Endothelial cell of umbilical vein (primary cell): Measurements from ENCODE around the gene SHISA2. TPM values are rescaled to one million over a fixed set of nuclear protein-coding genes. Genes with fewer than 3 reads are reported as not detected.

Source experiments
- Bru-seq: library from RNA; stranded (reverse); fragments of 400-500 nt; gene quantifications from one replicate; lab custom pipeline; 2021; lab: Mats Ljungman, UMichigan
- BruChase-seq, 2 experiments: library from RNA; stranded (reverse); fragments of 400-500 nt; gene quantifications; one replicate each; lab custom pipeline; 2021; lab: Mats Ljungman, UMichigan
- BruUV-seq: library from RNA; stranded (reverse); fragments of 400-500 nt; replicated peaks from 2 replicates; lab custom pipeline; 2021; lab: Mats Ljungman, UMichigan
- CTCF ChIA-PET: fragments of 300-600, 350-600 bp; sonication (Branson Sonifier 250); formaldehyde crosslinking; loops from one replicate; lab custom pipeline; 2021; ENCODE audit warnings: antibody characterized with exemption, inconsistent platforms; lab: Charles Lee
- POLR2A ChIA-PET: fragments of 300-600, 350-600 bp; sonication (Branson Sonifier 250); formaldehyde crosslinking; loops from one replicate; lab custom pipeline; 2021; ENCODE audit warnings: antibody characterized with exemption, inconsistent platforms; lab: Charles Lee
- DNase-seq: peaks from one replicate; pipeline ENCODE4 v3.0.0-alpha.2; 2011; ENCODE audit warnings: low read depth, low spot score
- FAIRE-seq: peaks from 2 replicates; lab custom pipeline; 2011; peaks lifted over from hg19 to GRCh38; lab: Jason Lieb, UNC
- H2AFZ ChIP-seq: 2 replicates; pipeline ENCODE4 v1.6.0; 2012; ENCODE audit warnings: low read depth, low read length, control low read depth, inconsistent platforms
- H3K27ac ChIP-seq: 2 replicates; pipeline ENCODE4 v1.5.1; 2011; ENCODE audit warnings: low read depth, mild to moderate bottlenecking, control low read depth, low read length, moderate library complexity; ENCODE audit not compliant: insufficient read depth
- H3K27me3 ChIP-seq, 2 experiments: 2 replicates each; pipeline versions ENCODE4 v1.6.0 to v1.6.1; 2011; ENCODE audit warnings: low read length in 2 of 2, mixed read lengths in 1 of 2; ENCODE audit not compliant: control insufficient read depth in 2 of 2, insufficient read depth in 2 of 2
- H3K36me3 ChIP-seq, 2 experiments: 2 replicates in 1 of 2; 3 replicates in 1 of 2; pipeline ENCODE4 v1.5.1; 2011; ENCODE audit warnings: low read length in 2 of 2, mild to moderate bottlenecking in 1 of 2, moderate library complexity in 1 of 2; ENCODE audit not compliant: control insufficient read depth in 2 of 2, insufficient read depth in 2 of 2; ENCODE audit errors: extremely low read depth in 1 of 2
- H3K4me1 ChIP-seq: 3 replicates; pipeline ENCODE4 v1.5.1; 2011; ENCODE audit warnings: mild to moderate bottlenecking, low read length; ENCODE audit not compliant: control insufficient read depth, insufficient read depth; ENCODE audit errors: extremely low read depth
- H3K4me2 ChIP-seq: 2 replicates; pipeline ENCODE4 v1.6.1; 2011; ENCODE audit warnings: low read length, control low read depth, mixed read lengths; ENCODE audit not compliant: insufficient read depth
- H3K4me3 ChIP-seq, 3 experiments: fragments of 200-600 bp in 1 of 3; sonication (generic), shearing (Covaris generic) in 1 of 3; replicated peaks in 1 of 3; 2 replicates each; pipeline ENCODE4 v1.5.1; 2011 to 2016; ENCODE audit warnings: control low read depth in 3 of 3, low read length in 3 of 3, mild to moderate bottlenecking in 2 of 3, inconsistent platforms in 1 of 3, low read depth in 1 of 3, moderate library complexity in 1 of 3; ENCODE audit not compliant: insufficient read depth in 1 of 3
- H3K79me2 ChIP-seq: 2 replicates; pipeline ENCODE4 v1.6.0; 2012; ENCODE audit warnings: low read length, inconsistent platforms; ENCODE audit not compliant: control insufficient read depth, insufficient read depth
- H3K9ac ChIP-seq: replicated peaks from 2 replicates; pipeline ENCODE3; 2011; ENCODE audit warnings: low read length, control low read depth; ENCODE audit not compliant: insufficient read depth; ENCODE audit errors: extremely low read depth
- H3K9me1 ChIP-seq: replicated peaks from 3 replicates; pipeline ENCODE4 v1.6.0; 2011; ENCODE audit warnings: mild to moderate bottlenecking, low read length; ENCODE audit not compliant: control insufficient read depth, insufficient read depth; ENCODE audit errors: extremely low read depth
- H3K9me3 ChIP-seq: replicated peaks from 2 replicates; pipeline ENCODE4 v1.5.1; 2012; ENCODE audit warnings: low read length, inconsistent platforms; ENCODE audit not compliant: control insufficient read depth, insufficient read depth
- H4K20me1 ChIP-seq: replicated peaks from 2 replicates; pipeline ENCODE3; 2011; ENCODE audit warnings: mild to moderate bottlenecking, low read length; ENCODE audit not compliant: control insufficient read depth, insufficient read depth; ENCODE audit errors: extremely low read depth
- GATA2 ChIP-seq: IDR thresholded peaks from 2 replicates; pipeline ENCODE4 v1.7.0; 2011; ENCODE audit warnings: low read depth, mild to moderate bottlenecking, moderate library complexity, mixed read lengths, low read length; ENCODE audit not compliant: insufficient read length, insufficient read depth
- POLR2A ChIP-seq: IDR thresholded peaks from 2 replicates; pipeline ENCODE4 v1.6.1; 2012; ENCODE audit warnings: low read depth, mild to moderate bottlenecking, control low read depth, low read length
- POLR2AphosphoS5 ChIP-seq: IDR thresholded peaks from 2 replicates; pipeline ENCODE4 v1.6.1; 2012; ENCODE audit warnings: low read depth, mild to moderate bottlenecking, control low read depth, low read length, moderate library complexity; ENCODE audit not compliant: insufficient read depth
- dilution Hi-C: fragments of 300-500 bp; cut with MboI; formaldehyde crosslinking; loops from one replicate; pipeline ENCODE4 v1.15.0; 2019; ENCODE audit warnings: low sequenced_read_pairs; ENCODE audit not compliant: extremely low pct_ligation_motif_present
- intact Hi-C: fragments of 100-400 bp; cut with micrococcal nuclease; formaldehyde crosslinking; loops from one replicate; pipeline ENCODE4 v1.10.0; 2022
- long read RNA-seq: library from polyadenylated mRNA; stranded (forward); transcript quantifications from one replicate; pipeline ENCODE4 v2.0.0, GENCODE V29; 2021
- polyA minus RNA-seq, 3 experiments: library from RNA; depleted of rRNA, polyadenylated mRNA; stranded (reverse); fragments of >200 nt; gene quantifications; 1 replicate in 1 of 3; 2 replicates in 2 of 3; pipeline ENCODE4 v1.2.3, GENCODE V29; 2011
- polyA plus RNA-seq, 4 experiments: library from polyadenylated mRNA; depleted of rRNA in 3 of 4; stranded (reverse) in 3 of 4; unstranded in 1 of 4; fragments of >200 nt; gene quantifications; 2 replicates each; pipeline versions ENCODE4 v1.2.1 to v1.2.3, GENCODE V29; 2011 to 2012; ENCODE audit warnings: missing spikeins in 1 of 4
- total RNA-seq: library from RNA; stranded (reverse); gene quantifications from 2 replicates; pipeline ENCODE4 v1.2.3, GENCODE V29; 2021
- TF ChIP-seq, protein P1 (sequence below), 2 donors: IDR thresholded peaks; 1 replicate in 1 of 2; 2 replicates in 1 of 2; pipeline ENCODE4 v1.5.1; 2011; ENCODE audit warnings: low read length in 2 of 2, mild to moderate bottlenecking in 2 of 2, moderate library complexity in 2 of 2, control low read depth in 1 of 2, inconsistent platforms in 1 of 2, low read depth in 1 of 2; ENCODE audit not compliant: insufficient read depth in 1 of 2; ENCODE audit errors: extremely low read depth in 1 of 2

Gene SHISA2
- total RNA-seq (2.5 and 4.7 TPM in 2 replicates), polyA plus RNA-seq (1.5 TPM in 2 replicates), polyA minus RNA-seq (2.8 and 5.6 TPM in 2 replicates), Bru-seq, nascent RNA (percentile 45 among the genes with signal in this experiment), BruChase-seq, experiment 1, labeled RNA remaining after a 6-hour chase (percentile 74 among the genes with signal in this experiment), BruChase-seq, experiment 2, labeled RNA remaining after a 2-hour chase (percentile 75 among the genes with signal in this experiment)
- 0.82 and 1.2 TPM in 2 replicates for polyA plus RNA-seq (2011; cell fraction: cytosol; rRNA removed)
- 0.64 and 1.0 TPM in 2 replicates for polyA plus RNA-seq (2011; cell fraction: nucleus; rRNA removed)
- 0.60 and 2.4 TPM in 2 replicates for polyA plus RNA-seq (2012)
- polyA minus RNA-seq (2011; cell fraction: cytosol; rRNA and poly(A)+ RNA removed): not detected
- 0.53 and 1.7 TPM in 2 replicates for polyA minus RNA-seq (2011; cell fraction: nucleus; rRNA and poly(A)+ RNA removed)
- long read RNA-seq, partial matches to known transcripts: 0 of 1 reads
- long read RNA-seq, other reads (novel, unspliced or antisense): 0 of 1 reads

DNA sequence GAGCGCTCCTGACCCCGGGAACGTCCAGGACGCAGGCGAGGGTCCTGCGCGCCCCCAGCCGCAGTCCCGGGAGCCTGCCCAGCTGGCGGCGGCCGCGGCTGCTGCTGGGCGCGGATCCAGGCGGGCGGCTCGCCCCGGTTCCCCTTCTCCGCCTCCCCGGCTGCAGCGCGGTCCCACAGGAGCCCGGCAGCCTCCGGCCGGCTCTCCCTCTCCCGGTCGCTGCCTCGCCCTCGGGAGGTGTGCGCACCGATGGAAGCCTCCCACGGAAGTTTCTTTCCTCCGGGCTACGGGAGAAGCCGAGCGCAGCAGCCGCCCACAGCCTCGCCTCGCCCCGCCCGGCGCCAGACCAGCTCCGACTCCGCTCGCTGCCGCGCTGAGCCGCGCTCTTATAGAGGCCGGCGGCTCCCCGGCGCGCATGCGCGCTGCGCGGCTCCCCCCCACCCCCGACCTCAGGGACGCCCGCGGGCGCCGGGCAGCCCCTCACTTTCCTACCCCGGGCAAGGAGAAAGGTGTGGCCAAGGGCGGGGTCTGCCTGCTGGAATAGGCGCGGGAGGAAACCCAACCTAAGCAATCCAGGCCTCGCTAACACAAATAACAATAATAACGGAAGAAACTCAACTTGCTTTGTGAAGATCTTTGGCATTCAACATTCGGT, at the start of gene SHISA2:
TSS of gene SHISA2 (minus strand) at position 360 of the 655 bp plus-strand sequence. CDS start 1,041 bp downstream, outside the sequence.
- no peaks in the 10 kb centered on the region for H3K36me3 ChIP-seq
- H3K9me1 ChIP-seq: no peaks in the 10 kb centered on the region
- H3K4me2 ChIP-seq: peak within 1 kb of the TSS; percentile 75
- intact Hi-C loops: loop anchor here (1.0 kb wide), 3 partner anchors 36 to 74 kb away; no protein-coding TSS in a partner anchor
- POLR2A ChIA-PET: interaction anchor here (0.7 to 1.0 kb wide), 3 partner anchors 9 to 75 kb away, joined by 3 to 5 read pairs (median 4); no protein-coding TSS in a partner anchor
- peaks cover 36% of the 10 kb centered on the region for H3K79me2 ChIP-seq
- peaks cover 19% of the 10 kb centered on the region for H3K4me1 ChIP-seq
- FAIRE-seq: peak; percentile 48
- no TSS peak for BruUV-seq
- H3K4me3 ChIP-seq: peak within 1 kb of the TSS; percentile 42 to 89 (median 50)
- H2AFZ ChIP-seq: peak within 1 kb of the TSS; percentile 92
- peaks cover 3% of the 10 kb centered on the region for H4K20me1 ChIP-seq
- dilution Hi-C loops: no loop called here
- H3K9me3 ChIP-seq: no peaks in the 10 kb centered on the region
- peak; percentile 69 for DNase-seq
- peak within 1 kb of the TSS; percentile 33 for H3K9ac ChIP-seq
- CTCF ChIA-PET: interaction anchor here (0.8 to 2.4 kb wide), 9 partner anchors 10 to 647 kb away, joined by 3 to 8 read pairs (median 4); no protein-coding TSS in a partner anchor
- peaks cover 10% of the 10 kb centered on the region in 2 experiments for H3K27me3 ChIP-seq
- H3K27ac ChIP-seq: no peak within 1 kb of the TSS
- TF ChIP-seq POLR2AphosphoS5: peak; percentile 79
- peak; percentile 92 for TF ChIP-seq POLR2A
- TF ChIP-seq, protein P1, sequence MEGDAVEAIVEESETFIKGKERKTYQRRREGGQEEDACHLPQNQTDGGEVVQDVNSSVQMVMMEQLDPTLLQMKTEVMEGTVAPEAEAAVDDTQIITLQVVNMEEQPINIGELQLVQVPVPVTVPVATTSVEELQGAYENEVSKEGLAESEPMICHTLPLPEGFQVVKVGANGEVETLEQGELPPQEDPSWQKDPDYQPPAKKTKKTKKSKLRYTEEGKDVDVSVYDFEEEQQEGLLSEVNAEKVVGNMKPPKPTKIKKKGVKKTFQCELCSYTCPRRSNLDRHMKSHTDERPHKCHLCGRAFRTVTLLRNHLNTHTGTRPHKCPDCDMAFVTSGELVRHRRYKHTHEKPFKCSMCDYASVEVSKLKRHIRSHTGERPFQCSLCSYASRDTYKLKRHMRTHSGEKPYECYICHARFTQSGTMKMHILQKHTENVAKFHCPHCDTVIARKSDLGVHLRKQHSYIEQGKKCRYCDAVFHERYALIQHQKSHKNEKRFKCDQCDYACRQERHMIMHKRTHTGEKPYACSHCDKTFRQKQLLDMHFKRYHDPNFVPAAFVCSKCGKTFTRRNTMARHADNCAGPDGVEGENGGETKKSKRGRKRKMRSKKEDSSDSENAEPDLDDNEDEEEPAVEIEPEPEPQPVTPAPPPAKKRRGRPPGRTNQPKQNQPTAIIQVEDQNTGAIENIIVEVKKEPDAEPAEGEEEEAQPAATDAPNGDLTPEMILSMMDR (IDR thresholded peaks at IDR 0.05; ENCODE audit: extremely low read depth in 1 of 2, insufficient read depth in 1 of 2, low read depth in 1 of 2, low read length in 2 of 2): no peak
- TF ChIP-seq GATA2: no peak
